ENCODE measurements around the gene NAGK. TPM values are rescaled to one million over a fixed set of nuclear protein-coding genes. Genes with fewer than 3 reads are reported as not detected.
"Not testable (repeated sequence)": the region's sequence is repeated elsewhere in the genome, so short reads cannot be mapped to it uniquely, and the experiment has no call there.

Gene NAGK
- total RNA-seq, 3 donors from 2014 or later (not counting 1 experiment from before 2014, with no cell fraction given) = 67.3 to 93.6 (median 74.9) TPM

GRCh38 chr2:71092491-71093260 is 24.2 kb downstream of the NAGK start:
- H3K4me3 Mint-ChIP-seq; H3K9me3 Mint-ChIP-seq; H3K27me3 ChIP-seq (ENCODE audit: control insufficient read depth, insufficient read depth, low read length); intact Hi-C loops (cut with micrococcal nuclease); H3K4me1 Mint-ChIP-seq; ATAC-seq; DNase-seq; H3K4me3 ChIP-seq (ENCODE audit: low read length); H3K9me3 ChIP-seq (ENCODE audit: control insufficient read depth, insufficient read depth, low read length); H3K27ac ChIP-seq (ENCODE audit: low read length); H3K36me3 ChIP-seq (ENCODE audit: control insufficient read depth, insufficient read depth, low read length); H3K4me1 ChIP-seq (ENCODE audit: control insufficient read depth, insufficient read depth, low read length); H3K36me3 Mint-ChIP-seq; H3K27ac Mint-ChIP-seq: not testable (repeated sequence)
- H3K27me3 Mint-ChIP-seq (ENCODE audit: low read depth in 2 of 2) = peaks cover 14 to 24% of the 10 kb centered on the region in 2 donors
- 95% methylated on average over 33 of the region's 33 CpGs for WGBS (ENCODE audit: insufficient coverage)

GRCh38 chr2:71100195-71100964 is 31.9 kb downstream of the NAGK start:
- DNase-seq (peak in 1 of 2 donors; percentile 68), ATAC-seq (peak in 2 of 3 donors; percentile 57 to 68)
- Histone ChIP-seq H3K36me3 (ENCODE audit: control insufficient read depth, insufficient read depth, low read length) (no peaks in the 10 kb centered on the region), H3K4me3 (ENCODE audit: low read length) (no peak overlapping the region), H3K27ac (ENCODE audit: low read length) (no peak overlapping the region), H3K9me3 (ENCODE audit: control insufficient read depth, insufficient read depth, low read length) (no peaks in the 10 kb centered on the region), H3K4me1 (ENCODE audit: control insufficient read depth, insufficient read depth, low read length) (no peaks in the 10 kb centered on the region), H3K27me3 (ENCODE audit: control insufficient read depth, insufficient read depth, low read length) (no peaks in the 10 kb centered on the region)
- WGBS (ENCODE audit: insufficient coverage) = 4% methylated on average over 2 of the region's 3 CpGs
- no peaks in the 10 kb centered on the region for H3K9me3 Mint-ChIP-seq
- H3K27me3 Mint-ChIP-seq (ENCODE audit: low read depth in 2 of 2) = peaks cover 7 to 10% of the 10 kb centered on the region in 2 donors
- H3K27ac Mint-ChIP-seq = no peak overlapping the region
- no peaks in the 10 kb centered on the region for H3K4me1 Mint-ChIP-seq
- intact Hi-C loops (cut with micrococcal nuclease) = no loop called here
- TF ChIP-seq CTCF (IDR thresholded peaks at IDR 0.05) = peak; percentile 68
- H3K36me3 Mint-ChIP-seq = no peaks in the 10 kb centered on the region
- H3K4me3 Mint-ChIP-seq = no peak overlapping the region

- H3K4me1 Mint-ChIP-seq = no peaks in the 10 kb centered on the region
- no peak for TF ChIP-seq CTCF (IDR thresholded peaks at IDR 0.05)
- Histone ChIP-seq H3K4me3 (ENCODE audit: low read length) (no peak overlapping the region), H3K27me3 (ENCODE audit: control insufficient read depth, insufficient read depth, low read length) (no peaks in the 10 kb centered on the region), H3K4me1 (ENCODE audit: control insufficient read depth, insufficient read depth, low read length) (no peaks in the 10 kb centered on the region), H3K27ac (ENCODE audit: low read length) (no peak overlapping the region), H3K36me3 (ENCODE audit: control insufficient read depth, insufficient read depth, low read length) (no peaks in the 10 kb centered on the region), H3K9me3 (ENCODE audit: control insufficient read depth, insufficient read depth, low read length) (no peaks in the 10 kb centered on the region)
- DNase-seq (no peak), ATAC-seq (no peak)
- peaks cover 7 to 10% of the 10 kb centered on the region in 2 donors for H3K27me3 Mint-ChIP-seq (ENCODE audit: low read depth in 2 of 2)
- H3K27ac Mint-ChIP-seq = no peak overlapping the region
- intact Hi-C loops (cut with micrococcal nuclease) = no loop called here
- 43% methylated on average over 2 of the region's 2 CpGs for WGBS (ENCODE audit: insufficient coverage)
- no peak overlapping the region for H3K4me3 Mint-ChIP-seq
- H3K9me3 Mint-ChIP-seq = no peaks in the 10 kb centered on the region
- no peaks in the 10 kb centered on the region for H3K36me3 Mint-ChIP-seq
Observed at GRCh38 chr2:71101656-71102055, 33.2 kb downstream of the NAGK start.

GRCh38 chr2:71102981-71103681 is 34.7 kb downstream of the NAGK start:
- Histone ChIP-seq H3K27me3 (ENCODE audit: control insufficient read depth, insufficient read depth, low read length) (no peaks in the 10 kb centered on the region), H3K9me3 (ENCODE audit: control insufficient read depth, insufficient read depth, low read length) (no peaks in the 10 kb centered on the region), H3K36me3 (ENCODE audit: control insufficient read depth, insufficient read depth, low read length) (no peaks in the 10 kb centered on the region), H3K4me3 (ENCODE audit: low read length) (no peak overlapping the region), H3K27ac (ENCODE audit: low read length) (no peak overlapping the region), H3K4me1 (ENCODE audit: control insufficient read depth, insufficient read depth, low read length) (no peaks in the 10 kb centered on the region)
- peaks cover 7 to 10% of the 10 kb centered on the region in 2 donors for H3K27me3 Mint-ChIP-seq (ENCODE audit: low read depth in 2 of 2)
- no peaks in the 10 kb centered on the region for H3K4me1 Mint-ChIP-seq
- no peaks in the 10 kb centered on the region for H3K36me3 Mint-ChIP-seq
- H3K27ac Mint-ChIP-seq = no peak overlapping the region
- TF ChIP-seq CTCF (IDR thresholded peaks at IDR 0.05) = no peak
- no peaks in the 10 kb centered on the region for H3K9me3 Mint-ChIP-seq
- ATAC-seq (no peak), DNase-seq (no peak)
- intact Hi-C loops (cut with micrococcal nuclease) = no loop called here
- 72% methylated on average over 5 of the region's 6 CpGs for WGBS (ENCODE audit: insufficient coverage)
- no peak overlapping the region for H3K4me3 Mint-ChIP-seq

Measured in natural killer cell (primary cell).